ENCODE results near the gene IKZF4.
"Not testable (repeated sequence)": the region's sequence is repeated elsewhere in the genome, so short reads cannot be mapped to it uniquely, and the experiment has no call there.

Gene IKZF4

DNA sequence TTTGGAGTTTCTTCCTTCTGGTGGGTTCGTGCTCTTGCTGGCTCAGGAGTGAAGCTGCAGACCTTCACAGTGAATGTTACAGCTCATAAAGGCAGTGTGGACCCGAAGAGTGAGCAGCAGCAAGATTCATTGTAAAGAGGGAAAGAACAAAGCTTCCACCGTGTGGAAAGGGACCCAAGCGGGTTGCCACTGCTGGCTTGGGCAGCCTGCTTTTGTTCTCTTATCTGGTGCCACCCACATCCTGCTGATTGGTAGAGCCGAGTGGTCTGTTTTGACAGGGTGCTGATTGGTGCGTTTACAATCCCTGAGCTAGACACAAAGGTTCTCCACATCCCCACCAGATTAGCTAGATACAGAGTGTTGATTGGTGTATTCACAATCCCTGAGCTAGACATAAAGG, 21.3 kb upstream of the IKZF4 start:
- not testable (repeated sequence) for DNase-seq (ENCODE audit: low read depth)

DNA sequence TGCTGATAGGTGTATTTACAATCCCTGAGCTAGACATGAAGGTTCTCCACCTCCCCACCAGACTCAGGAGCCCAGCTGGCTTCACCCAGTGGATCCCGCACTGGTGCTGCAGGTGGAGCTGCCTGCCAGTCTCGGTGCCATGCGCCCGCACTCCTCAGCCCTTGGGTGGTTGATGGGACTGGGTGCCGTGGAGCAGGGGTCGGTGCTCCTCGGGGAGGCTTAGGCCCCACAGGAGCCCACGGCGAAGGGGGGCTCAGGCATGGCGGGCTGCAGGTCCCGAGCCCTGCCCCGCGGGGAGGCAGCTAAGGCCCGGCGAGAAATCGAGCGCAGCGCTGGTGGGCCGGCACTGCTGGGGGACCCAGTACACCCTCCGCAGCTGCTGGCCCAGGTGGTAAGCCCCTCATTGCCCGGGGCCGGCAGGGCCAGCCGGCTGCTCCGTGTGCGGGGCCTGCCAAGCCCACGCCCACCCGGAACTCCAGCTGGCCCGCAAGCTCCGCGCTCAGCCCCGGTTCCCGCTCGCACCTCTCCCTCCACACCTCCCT, 20.8 kb upstream of the IKZF4 start:
- not testable (repeated sequence) for DNase-seq (ENCODE audit: low read depth)

DNA sequence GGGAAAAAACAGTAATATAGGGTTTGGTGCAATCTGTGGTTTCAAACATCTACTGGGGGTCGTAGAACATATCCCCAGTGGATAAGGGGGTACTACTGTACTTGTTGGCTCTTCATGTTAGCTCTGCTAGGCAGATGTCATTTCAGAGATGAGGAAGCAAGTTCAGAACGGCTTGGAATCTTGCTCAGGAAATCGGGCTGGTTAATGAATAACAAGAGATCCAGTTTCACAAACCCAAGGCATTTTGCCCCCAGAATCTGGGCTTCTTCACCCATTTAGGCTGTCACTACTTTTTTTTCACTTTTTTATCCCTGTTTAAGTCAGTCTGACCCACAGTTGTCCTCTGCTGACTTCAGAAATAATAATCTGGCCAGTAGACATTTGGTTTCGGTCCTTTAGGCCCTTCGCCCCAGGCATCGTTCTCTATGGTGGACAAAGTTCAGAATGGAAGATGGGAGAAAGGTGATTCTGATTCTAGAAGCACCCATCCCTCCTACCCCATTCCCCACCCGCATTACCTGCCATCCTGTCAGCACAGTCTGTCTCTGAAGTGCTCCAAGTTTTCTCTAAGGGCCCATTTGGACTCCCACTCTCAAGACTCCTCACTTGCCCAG, 19.2 kb upstream of the IKZF4 start:
- no peak for DNase-seq (ENCODE audit: low read depth)

DNA sequence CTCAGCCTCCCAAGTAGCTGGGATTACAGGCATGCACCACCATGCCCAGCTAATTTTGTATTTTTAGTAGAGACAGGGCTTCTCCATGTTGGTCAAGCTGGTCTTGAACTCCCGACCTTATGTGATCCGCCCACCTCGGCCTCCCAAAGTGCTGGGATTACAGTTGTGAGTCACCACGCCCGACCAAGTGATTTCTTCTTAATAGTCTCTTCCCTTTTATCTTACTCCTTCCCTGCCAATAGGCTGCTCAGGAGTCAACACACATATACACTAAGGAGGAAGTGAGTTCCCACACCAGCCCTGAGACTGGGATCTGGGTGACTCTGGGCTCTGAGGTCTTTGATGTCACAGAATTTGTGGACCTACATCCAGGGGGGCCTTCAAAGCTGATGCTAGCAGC, 17.5 kb upstream of the IKZF4 start:
- DNase-seq (ENCODE audit: low read depth), result not testable (repeated sequence)

DNA sequence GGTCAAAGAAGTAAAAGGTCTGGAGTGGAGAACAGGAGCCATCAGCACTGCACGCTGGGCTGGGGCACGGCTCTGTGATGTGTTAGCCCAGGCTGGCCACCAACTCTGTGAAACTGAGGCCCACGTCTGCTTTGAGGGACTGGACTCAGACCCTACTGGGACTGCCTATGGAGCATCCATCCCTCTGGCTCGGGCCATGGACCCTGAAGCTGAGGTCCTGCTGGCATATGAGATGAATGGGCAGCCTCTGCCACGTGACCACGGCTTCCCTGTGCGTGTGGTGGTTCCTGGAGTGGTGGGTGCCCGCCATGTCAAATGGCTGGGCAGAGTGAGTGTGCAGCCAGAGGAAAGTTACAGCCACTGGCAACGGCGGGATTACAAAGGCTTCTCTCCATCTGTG, 16.6 kb upstream of the IKZF4 start:
- DNase-seq (ENCODE audit: low read depth), result no peak

DNA sequence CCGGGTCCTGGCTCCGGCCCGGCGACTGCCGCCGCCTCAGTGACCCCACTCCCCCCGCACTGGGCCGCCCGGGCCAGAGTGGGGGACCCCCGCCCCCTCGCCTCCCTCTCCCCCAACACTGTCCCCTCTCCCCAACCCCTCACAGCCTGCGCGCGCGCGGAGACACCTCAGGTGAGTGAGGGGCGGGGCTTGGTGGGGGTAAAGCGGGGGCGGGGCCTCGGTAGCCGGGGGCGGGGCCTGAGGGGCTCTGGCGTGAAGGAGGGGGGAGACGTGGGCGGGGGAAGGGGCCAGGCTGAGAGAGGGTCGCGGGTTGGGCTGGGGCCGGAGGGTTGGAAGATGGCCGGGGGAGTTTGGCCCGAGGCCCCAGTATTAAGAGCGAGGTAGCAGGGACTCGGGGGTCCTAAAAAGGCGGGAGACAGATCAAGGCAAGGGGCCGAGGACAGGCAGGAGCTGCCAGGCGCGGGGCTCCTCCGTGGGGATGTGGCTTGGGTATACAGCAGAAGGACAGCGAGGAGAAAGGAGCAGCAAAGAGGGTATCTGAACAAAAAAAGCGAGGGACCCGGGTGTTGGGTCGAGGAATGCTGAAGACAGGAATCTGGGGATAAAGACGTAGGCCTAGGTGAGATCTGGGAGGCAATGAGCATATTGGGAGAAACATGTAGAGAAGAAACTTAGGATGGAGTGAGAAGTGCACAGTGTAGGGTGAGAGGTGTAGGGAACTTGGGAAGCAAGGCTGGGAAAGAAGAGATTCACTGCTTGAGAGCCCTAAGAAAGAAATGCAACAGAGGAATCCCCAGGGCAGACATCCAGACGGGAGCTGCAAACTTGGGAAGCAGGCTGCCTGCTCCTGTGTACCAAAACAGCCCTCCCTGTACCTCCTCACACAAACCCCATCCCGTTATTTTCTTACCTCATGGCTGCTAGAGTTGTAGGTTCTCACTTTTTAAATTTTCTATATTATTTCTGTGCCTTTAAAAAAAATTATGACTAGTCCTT, 13.0 kb upstream of the IKZF4 start:
- peak; percentile 56 for DNase-seq (ENCODE audit: low read depth)

DNA sequence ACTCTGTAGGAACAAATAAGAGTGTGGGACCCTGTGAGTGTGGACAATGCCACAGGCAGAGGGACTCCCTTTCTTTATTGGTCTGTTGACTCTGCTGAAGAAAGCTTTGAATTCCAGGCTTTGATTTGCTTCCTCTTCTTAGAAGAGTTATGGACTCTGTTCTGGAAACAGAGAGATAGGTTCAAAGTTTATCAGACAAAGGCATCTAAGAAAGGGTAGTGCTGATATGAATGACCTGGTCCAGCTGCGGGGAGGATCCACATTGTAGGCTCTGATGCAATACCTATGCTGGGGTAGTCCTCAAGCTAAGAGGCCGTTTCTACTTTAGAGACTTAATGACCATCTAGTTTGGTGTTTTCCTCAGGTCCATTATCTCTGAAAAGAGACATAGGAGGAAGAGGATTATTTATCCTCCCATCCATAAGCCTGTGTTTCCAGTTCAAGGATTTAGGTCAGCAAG, 10.7 kb upstream of the IKZF4 start:
- no peak for DNase-seq (ENCODE audit: low read depth)

DNA sequence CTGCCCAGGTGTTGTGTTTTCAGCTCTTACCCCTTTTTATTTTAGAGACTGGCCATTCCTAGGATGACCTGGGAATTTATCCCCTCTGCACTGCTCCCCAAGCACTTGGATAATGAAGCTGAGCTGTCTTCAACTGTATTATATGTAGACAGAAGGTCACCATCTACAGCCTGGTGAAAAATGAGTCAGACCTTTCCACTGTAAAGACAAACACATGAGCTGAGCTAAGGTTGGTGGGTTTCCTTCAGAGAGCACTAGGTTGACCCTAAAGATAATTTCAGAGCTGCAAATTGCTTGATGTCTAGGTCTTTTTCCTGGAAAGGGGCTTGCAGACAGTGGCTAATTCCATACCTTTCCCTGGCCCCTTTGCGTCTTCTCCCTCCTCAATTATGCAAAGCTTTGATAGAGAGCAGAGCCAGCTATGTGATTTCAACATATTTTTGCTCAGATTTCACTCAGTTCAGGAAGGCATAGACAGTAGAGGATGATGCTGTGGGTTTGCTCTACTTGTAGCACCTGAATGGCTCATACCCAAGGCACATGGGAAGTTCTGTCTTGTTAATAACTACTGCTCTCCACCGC, 9.2 kb upstream of the IKZF4 start:
- no peak for DNase-seq (ENCODE audit: low read depth)

DNA sequence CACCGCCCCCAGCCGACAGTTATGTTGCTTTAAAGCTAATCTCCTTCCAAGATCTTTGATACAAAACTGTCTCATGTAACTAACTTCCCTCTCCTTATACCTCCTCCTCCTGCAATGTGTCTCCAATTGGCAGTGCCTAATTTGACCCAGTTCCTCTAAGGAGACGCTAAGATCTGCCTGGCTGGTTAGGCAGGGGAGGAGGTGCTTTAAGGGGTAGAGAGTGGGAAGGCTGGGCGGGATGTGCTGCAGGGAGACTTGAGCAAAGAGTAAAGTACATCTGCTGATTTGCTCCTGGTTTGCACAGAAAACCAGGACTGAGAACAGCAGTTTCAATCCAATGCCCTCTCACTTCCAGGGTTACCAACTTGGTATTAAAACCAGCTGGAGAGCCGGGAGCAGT, 7.4 kb upstream of the IKZF4 start:
- DNase-seq (ENCODE audit: low read depth), result no peak

DNA sequence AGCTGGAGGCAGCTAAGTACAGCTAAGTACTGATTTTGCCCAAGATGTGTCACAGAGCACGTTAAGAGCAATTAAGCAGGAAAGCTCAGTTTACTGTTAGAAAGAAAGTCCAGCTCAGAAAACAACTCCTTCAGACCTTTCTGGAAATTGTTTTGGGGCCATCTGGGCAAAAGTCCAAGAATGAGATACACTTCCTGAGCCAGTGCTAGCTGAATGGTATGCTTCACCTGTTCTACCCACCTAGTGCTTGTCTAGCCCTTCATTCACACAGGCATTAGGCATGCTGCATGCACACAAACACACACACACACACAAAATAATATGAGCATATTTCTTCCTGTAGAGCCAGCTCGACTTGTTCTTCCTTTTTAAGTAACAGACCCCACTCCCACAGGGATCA, 6.6 kb upstream of the IKZF4 start:
- DNase-seq (ENCODE audit: low read depth), result no peak

DNA sequence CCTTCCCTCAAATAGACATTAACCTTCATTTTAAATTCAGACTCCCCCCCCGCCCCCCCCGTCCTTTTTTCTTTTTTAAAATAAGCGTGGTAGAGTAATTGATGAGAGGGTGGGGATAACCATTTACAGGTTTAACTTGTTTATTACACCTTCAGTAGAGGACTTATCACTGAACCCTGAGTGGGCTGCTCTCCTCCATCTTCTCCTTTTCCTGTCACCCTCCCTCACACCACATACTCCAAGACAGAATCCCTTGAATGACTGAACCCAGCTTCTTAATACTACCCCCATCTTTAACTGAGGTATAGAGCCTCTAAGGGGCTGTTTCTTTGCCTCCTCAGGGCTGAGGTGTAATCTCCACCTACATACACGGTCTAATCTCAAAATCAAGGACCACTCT, 3.7 kb upstream of the IKZF4 start:
- no peak for DNase-seq (ENCODE audit: low read depth)

DNA sequence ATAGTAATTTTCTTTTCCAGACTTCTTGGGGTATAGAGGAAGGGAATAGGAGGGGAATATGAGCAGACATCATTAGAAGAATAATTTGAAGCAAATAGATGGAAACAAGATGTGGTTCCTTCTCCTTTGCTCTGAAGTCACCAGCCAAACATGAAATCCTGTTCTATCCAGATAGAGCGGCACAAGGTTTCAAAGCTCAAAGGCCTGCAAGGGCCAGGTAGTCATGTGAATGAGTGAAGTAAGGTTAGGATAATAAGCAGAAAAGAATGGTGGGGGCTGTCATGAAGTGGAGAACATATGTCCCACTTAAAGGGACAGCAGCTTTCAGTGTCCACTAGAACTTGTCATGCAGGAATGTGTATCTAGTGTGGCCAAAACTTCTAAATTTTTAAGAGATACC, 2.5 kb upstream of the IKZF4 start:
- DNase-seq (ENCODE audit: low read depth), result no peak

DNA sequence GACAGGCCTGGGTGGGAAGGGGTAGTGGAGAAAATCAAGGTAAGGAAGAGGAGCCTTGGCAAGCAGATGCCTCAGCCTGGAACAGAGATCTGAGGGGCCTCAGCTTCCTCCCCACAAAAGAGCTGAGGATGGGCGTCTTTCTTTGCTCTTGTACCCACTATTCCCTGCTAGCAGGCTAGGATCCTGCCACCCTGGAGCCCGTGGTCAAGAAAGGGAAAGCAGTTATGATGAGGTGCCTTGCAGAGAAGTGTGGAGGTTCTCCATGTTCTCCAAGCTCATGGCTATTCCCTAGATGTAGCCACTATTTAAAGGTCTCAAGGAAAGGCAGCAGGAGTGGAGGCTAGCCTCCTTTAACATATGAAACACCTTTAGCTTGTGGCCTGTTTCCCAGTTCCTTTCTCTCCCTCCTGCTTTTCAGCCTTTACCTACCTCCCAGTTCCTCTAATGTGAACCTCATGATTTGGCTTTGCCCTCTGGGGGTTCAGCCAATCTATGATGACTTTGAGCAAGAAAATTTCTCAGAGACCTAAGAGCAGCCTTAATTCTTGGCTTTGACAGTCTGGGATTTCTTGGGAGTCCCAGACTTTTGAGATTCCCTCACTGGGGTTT, 1.1 kb downstream of the IKZF4 start:
- DNase-seq (ENCODE audit: low read depth), result no peak

DNA sequence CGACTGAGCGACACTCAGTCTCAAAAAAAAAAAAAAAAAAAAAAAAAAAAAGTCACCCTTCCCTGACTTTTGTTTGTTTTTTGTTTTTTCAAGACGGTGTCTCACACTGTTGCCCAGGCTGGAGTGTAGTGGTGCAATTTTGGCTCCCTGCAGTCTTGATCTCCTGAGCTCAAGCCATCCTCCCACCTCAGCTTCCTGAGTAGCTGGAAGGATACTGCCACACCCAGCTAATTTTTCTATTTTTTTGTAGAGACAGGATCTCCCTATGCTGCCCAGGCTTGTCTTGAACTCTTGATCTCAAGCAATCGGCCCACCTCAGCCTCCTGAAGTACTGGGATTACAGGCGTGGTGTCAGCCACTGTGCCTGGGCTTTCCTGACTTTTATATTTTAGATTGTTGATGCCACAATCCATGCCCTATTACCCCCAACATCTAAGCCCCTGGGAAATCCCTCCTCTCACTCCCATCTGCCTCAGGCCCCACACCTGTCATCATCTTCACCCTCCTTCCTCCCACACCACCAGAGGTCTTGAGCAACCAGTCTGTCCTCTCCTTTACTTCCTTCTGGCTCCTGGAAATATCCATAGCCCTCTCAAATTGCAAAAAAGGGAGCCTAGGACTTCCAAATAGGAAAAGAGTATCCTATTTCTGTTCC, 7.8 kb downstream of the IKZF4 start:
- no peak for DNase-seq (ENCODE audit: low read depth)

DNA sequence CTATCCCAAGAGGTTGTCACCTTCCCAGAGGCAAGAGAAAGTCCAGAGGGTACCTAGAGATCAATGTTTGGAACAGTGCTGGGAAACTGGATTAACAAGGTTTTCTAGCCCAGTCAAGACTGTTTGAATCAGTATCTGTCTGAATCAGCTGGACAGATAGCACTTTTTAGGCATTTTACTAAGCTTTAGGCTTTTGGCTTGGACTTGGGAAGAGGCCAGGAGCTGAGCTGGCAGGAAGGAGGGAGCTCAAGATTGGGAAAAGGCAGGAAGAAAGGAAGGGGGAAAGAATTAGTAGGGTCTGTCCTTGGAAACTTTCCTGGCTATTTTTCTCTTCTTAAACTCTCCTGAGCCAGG, 8.3 kb downstream of the IKZF4 start:
- no peak for DNase-seq (ENCODE audit: low read depth)

DNA sequence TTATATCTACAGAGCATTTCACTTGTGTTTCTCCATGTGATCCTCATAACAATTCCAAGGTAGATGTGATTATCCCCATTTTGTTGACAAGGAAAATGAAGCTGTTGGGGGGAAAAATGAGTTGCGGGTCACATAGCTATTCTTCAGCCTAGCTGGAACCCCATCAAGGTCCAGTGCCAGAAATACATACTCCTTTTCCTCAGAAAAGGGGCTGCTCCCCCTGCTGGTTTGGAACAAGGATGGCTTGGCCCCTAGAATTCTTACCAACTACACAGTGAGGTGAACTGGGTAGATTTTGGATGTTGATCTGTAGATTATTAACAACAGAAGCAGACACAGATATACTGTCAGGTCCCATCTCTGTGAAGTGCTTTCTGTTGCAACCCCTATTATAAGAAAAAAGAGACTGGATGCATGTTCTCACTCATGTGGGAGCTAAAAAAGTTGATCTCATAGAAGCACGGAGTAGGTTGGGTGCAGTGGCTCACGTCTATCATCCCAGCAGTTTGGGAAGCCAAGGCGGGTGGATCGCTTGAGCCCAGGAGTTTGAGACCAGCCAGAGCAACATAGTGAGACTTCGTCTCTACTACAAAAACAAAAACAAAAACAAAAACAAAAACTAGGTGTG, 8.9 kb downstream of the IKZF4 start:
- no peak for DNase-seq (ENCODE audit: low read depth)

DNA sequence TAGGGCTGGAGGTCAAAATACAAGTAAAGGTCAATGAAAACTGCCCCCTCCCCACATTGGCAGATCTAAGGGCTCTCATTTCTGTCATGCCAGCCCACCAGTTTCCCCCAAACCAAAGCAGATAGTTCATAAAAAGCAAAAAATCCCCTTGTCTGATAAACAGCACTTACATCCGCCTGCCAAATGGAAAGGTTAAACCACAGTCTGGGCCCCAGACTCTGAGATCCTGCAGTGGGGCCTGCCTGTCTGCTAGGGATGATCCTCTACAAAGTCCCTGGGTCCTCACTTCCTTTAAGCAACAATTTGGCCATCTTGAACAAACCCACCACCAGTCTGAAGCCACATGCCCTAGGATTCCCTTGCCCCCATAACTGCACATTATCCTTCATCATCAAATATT, 11.1 kb downstream of the IKZF4 start:
- no peak for DNase-seq (ENCODE audit: low read depth)

DNA sequence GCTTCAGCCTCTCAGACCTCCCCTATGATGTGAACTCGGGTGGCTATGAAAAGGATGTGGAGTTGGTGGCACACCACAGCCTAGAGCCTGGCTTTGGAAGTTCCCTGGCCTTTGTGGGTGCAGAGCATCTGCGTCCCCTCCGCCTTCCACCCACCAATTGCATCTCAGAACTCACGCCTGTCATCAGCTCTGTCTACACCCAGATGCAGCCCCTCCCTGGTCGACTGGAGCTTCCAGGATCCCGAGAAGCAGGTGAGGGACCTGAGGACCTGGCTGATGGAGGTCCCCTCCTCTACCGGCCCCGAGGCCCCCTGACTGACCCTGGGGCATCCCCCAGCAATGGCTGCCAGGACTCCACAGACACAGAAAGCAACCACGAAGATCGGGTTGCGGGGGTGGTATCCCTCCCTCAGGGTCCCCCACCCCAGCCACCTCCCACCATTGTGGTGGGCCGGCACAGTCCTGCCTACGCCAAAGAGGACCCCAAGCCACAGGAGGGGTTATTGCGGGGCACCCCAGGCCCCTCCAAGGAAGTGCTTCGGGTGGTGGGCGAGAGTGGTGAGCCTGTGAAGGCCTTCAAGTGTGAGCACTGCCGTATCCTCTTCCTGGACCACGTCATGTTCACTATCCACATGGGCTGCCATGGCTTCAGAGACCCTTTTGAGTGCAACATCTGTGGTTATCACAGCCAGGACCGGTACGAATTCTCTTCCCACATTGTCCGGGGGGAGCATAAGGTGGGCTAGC, 13.9 kb downstream of the IKZF4 start:
- no peak for DNase-seq (ENCODE audit: low read depth)

DNA sequence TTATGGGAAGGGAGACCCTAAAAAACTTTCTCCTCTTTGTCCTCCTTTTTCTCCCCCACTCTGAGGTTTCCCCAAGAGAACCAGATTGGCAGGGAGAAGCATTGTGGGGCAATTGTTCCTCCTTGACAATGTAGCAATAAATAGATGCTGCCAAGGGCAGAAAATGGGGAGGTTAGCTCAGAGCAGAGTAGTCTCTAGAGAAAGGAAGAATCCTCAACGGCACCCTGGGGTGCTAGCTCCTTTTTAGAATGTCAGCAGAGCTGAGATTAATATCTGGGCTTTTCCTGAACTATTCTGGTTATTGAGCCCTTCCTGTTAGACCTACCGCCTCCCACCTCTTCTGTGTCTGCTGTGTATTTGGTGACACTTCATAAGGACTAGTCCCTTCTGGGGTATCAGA, 16.3 kb downstream of the IKZF4 start:
- DNase-seq (ENCODE audit: low read depth), result no peak

DNA sequence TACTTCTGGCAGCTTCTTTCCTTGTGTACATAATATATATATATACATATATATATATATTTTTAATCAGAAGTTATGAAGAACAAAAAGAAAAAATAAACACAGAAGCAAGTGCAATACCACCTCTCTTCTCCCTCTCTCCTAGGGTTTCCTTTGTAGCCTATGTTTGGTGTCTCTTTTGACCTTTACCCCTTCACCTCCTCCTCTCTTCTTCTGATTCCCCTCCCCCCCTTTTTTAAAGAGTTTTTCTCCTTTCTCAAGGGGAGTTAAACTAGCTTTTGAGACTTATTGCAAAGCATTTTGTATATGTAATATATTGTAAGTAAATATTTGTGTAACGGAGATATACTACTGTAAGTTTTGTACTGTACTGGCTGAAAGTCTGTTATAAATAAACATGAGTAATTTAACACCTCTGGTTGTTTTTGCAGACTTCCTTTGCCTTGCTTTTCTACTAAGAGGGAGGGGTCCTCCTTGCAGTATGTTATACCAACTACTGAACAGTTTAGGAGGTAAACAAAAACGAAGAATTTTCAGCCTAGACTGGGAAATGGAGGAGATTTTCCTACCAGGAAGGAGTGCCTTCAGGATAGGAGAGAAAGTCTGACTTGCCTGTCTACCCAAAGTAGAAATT, 17.3 kb downstream of the IKZF4 start:
- no peak for DNase-seq (ENCODE audit: low read depth)

All from activated T-helper 1 cell treated with Interleukin-2 at 50 U/mL for 16 hours (primary cell).